Breast epithelium (tissue), 4 donors: ENCODE data around the gene TGFB2. TPM values are rescaled to one million over a fixed set of nuclear protein-coding genes. Genes with fewer than 3 reads are reported as not detected.

ENCODE experiments used
- DNase-seq, 2 donors: peaks; one replicate each; pipeline ENCODE4 v3.0.0-alpha.2; 2019; ENCODE audit warnings: low spot score in 2 of 2
- H3K27ac ChIP-seq, 2 donors: fragments of 200-600 bp; sonication (generic) in 1 of 2; one replicate each; pipeline ENCODE4 v1.5.1; 2016 to 2019; ENCODE audit warnings: mild to moderate bottlenecking in 1 of 2
- H3K27me3 ChIP-seq, 2 donors: fragments of 200-600 bp; sonication (generic) in 1 of 2; one replicate each; pipeline versions ENCODE4 v1.5.1 to v1.6.0; 2017 to 2019; ENCODE audit warnings: control low read depth in 1 of 2, mild to moderate bottlenecking in 1 of 2
- H3K36me3 ChIP-seq: fragments of 200-600 bp; one replicate; pipeline ENCODE4 v1.5.1; 2019
- H3K4me1 ChIP-seq, 2 donors: fragments of 200-600 bp; sonication (generic); one replicate each; pipeline ENCODE4 v1.5.1; 2016 to 2019; ENCODE audit warnings: control low read depth in 1 of 2
- H3K4me3 ChIP-seq, 3 donors: fragments of 200-600 bp; sonication (generic); 1 replicate in 2 of 3; 2 replicates in 1 of 3; pipeline ENCODE4 v1.5.1; 2016 to 2019; ENCODE audit warnings: mild to moderate bottlenecking in 3 of 3, moderate library complexity in 2 of 3
- H3K9me3 ChIP-seq, 2 donors: fragments of 200-600 bp; sonication (generic) in 1 of 2; one replicate each; pipeline ENCODE4 v1.5.1; 2016 to 2019; ENCODE audit warnings: control low read depth in 1 of 2
- CTCF ChIP-seq, 3 donors: fragments of 450-650 bp; IDR thresholded peaks; one replicate each; pipeline ENCODE4 v1.5.1; 2016 to 2017; ENCODE audit warnings: antibody characterized with exemption in 3 of 3, mild to moderate bottlenecking in 3 of 3, moderate library complexity in 3 of 3
- POLR2A ChIP-seq: fragments of 450-650 bp; IDR thresholded peaks from one replicate; pipeline ENCODE4 v1.6.1; 2016; ENCODE audit warnings: antibody characterized with exemption, mild to moderate bottlenecking, moderate library complexity
- POLR2AphosphoS5 ChIP-seq, 3 donors: sonication (generic); formaldehyde crosslinking; IDR thresholded peaks; one replicate each; pipeline ENCODE4 v1.6.1; 2017; ENCODE audit warnings: antibody characterized with exemption in 3 of 3
- intact Hi-C: fragments of 100-400 bp; cut with DNase I; formaldehyde crosslinking; loops from one replicate; pipeline ENCODE4 v1.15.1; 2023; ENCODE audit warnings: low total_unique reads
- total RNA-seq, 3 donors: library from RNA; depleted of rRNA; stranded (reverse); fragments of >200 nt; gene quantifications; one replicate each; pipeline ENCODE4 v1.1.0, GENCODE V29; 2016

The TGFB2 gene
- total RNA-seq, 3 donors from 2014 or later: 1.6 to 10.2 (median 9.5) TPM

GRCh38 chr1:218332416-218332815 is 12.7 kb upstream of the TGFB2 start:
- intact Hi-C loops: no loop called here
- TF ChIP-seq POLR2AphosphoS5 (IDR thresholded peaks at IDR 0.05) (no peak), POLR2A (no peak), CTCF (IDR thresholded peaks at IDR 0.05) (no peak)
- no peak overlapping the region for H3K27ac ChIP-seq

GRCh38 chr1:218336328-218336727 is 8.8 kb upstream of the TGFB2 start:
- no peak overlapping the region for H3K4me3 ChIP-seq
- no peak overlapping the region for H3K27ac ChIP-seq
- no peaks in the 10 kb centered on the region for H3K36me3 ChIP-seq
- no peaks in the 10 kb centered on the region for H3K4me1 ChIP-seq
- intact Hi-C loops: no loop called here
- no peaks in the 10 kb centered on the region for H3K27me3 ChIP-seq
- no peak for TF ChIP-seq POLR2AphosphoS5 (IDR thresholded peaks at IDR 0.05)
- no peak for TF ChIP-seq POLR2A
- TF ChIP-seq CTCF (IDR thresholded peaks at IDR 0.05): no peak
- H3K9me3 ChIP-seq: no peaks in the 10 kb centered on the region
- DNase-seq: no peak

More at GRCh38 chr1:218332416-218332815, 12.7 kb upstream of the TGFB2 start:
- Histone ChIP-seq H3K4me1 (no peaks in the 10 kb centered on the region), H3K4me3 (no peak overlapping the region), H3K27me3 (no peaks in the 10 kb centered on the region), H3K9me3 (no peaks in the 10 kb centered on the region), H3K36me3 (no peaks in the 10 kb centered on the region)
- DNase-seq: no peak

GRCh38 chr1:218339267-218339831 is 5.8 kb upstream of the TGFB2 start:
- no peaks in the 10 kb centered on the region for H3K27me3 ChIP-seq
- intact Hi-C loops: no loop called here
- H3K9me3 ChIP-seq: no peaks in the 10 kb centered on the region
- no peak overlapping the region for H3K4me3 ChIP-seq
- H3K36me3 ChIP-seq: no peaks in the 10 kb centered on the region
- no peak for DNase-seq
- H3K27ac ChIP-seq: no peak overlapping the region
- TF ChIP-seq POLR2A (no peak), POLR2AphosphoS5 (IDR thresholded peaks at IDR 0.05) (no peak), CTCF (IDR thresholded peaks at IDR 0.05) (peak in 2 of 3 donors; percentile 70 to 74)
- H3K4me1 ChIP-seq: no peaks in the 10 kb centered on the region

GRCh38 chr1:218341325-218341724 is 3.8 kb upstream of the TGFB2 start:
- Histone ChIP-seq H3K27ac (no peak overlapping the region), H3K9me3 (no peaks in the 10 kb centered on the region), H3K27me3 (no peaks in the 10 kb centered on the region), H3K36me3 (no peaks in the 10 kb centered on the region), H3K4me3 (no peak overlapping the region), H3K4me1 (no peaks in the 10 kb centered on the region)
- no peak for DNase-seq
- intact Hi-C loops: no loop called here
- TF ChIP-seq POLR2A (no peak), CTCF (IDR thresholded peaks at IDR 0.05) (no peak)

- Histone ChIP-seq H3K4me3 (no peak overlapping the region), H3K9me3 (no peaks in the 10 kb centered on the region), H3K36me3 (no peaks in the 10 kb centered on the region), H3K27me3 (no peaks in the 10 kb centered on the region), H3K27ac (no peak overlapping the region), H3K4me1 (no peaks in the 10 kb centered on the region)
- intact Hi-C loops: no loop called here
- no peak for DNase-seq
- TF ChIP-seq POLR2A (no peak), CTCF (IDR thresholded peaks at IDR 0.05) (no peak), POLR2AphosphoS5 (IDR thresholded peaks at IDR 0.05) (no peak)
These were observed 3.0 kb upstream of the TGFB2 start for GRCh38 chr1:218342091-218342490.
